ENCODE results near the gene TDO2. TPM values are rescaled to one million over a fixed set of nuclear protein-coding genes. Genes with fewer than 3 reads are reported as not detected.

TDO2 gene
- total RNA-seq, 1 experiment from 2014 or later = not detected

GRCh38 chr4:155935389-155935986, 32.0 kb downstream of the TDO2 start:
- Histone ChIP-seq H3K79me2 (ENCODE audit: low read length) (no peaks in the 10 kb centered on the region), H3K36me3 (ENCODE audit: low read depth, low read length) (no peaks in the 10 kb centered on the region), H3K4me3 (ENCODE audit: low read length) (no peak overlapping the region), H3F3A (ENCODE audit: low read length, unreplicated experiment) (no peaks in the 10 kb centered on the region), H3K27ac (ENCODE audit: low read length) (no peak overlapping the region), H3K27me3 (ENCODE audit: low read length) (no peaks in the 10 kb centered on the region), H3K9me2 (replicated peaks; ENCODE audit: low read length) (no peaks in the 10 kb centered on the region), H3K4me2 (ENCODE audit: low read length) (no peak overlapping the region), H4K20me1 (ENCODE audit: low read length) (no peaks in the 10 kb centered on the region), H3K9ac (ENCODE audit: low read length) (no peak overlapping the region), H2AFZ (ENCODE audit: low read length) (no peak overlapping the region), H3K4me1 (ENCODE audit: insufficient read depth, low read length) (no peaks in the 10 kb centered on the region), H3K9me3 (ENCODE audit: low read length) (no peaks in the 10 kb centered on the region)
- POLR2A ChIA-PET (ENCODE audit: unreplicated experiment) = no interaction called here
- BruUV-seq (replicated peaks) = no TSS peak
- CTCF ChIA-PET = no interaction called here
- no peak for ATAC-seq
- DNase-seq = no peak
- TF ChIP-seq EZH2phosphoT487 (IDR thresholded peaks at IDR 0.05; ENCODE audit: borderline replicate concordance, low read length) (no peak), EZH2 (IDR thresholded peaks at IDR 0.05; ENCODE audit: low read length, unreplicated experiment) (no peak)
- TF ChIP-seq, protein P1, sequence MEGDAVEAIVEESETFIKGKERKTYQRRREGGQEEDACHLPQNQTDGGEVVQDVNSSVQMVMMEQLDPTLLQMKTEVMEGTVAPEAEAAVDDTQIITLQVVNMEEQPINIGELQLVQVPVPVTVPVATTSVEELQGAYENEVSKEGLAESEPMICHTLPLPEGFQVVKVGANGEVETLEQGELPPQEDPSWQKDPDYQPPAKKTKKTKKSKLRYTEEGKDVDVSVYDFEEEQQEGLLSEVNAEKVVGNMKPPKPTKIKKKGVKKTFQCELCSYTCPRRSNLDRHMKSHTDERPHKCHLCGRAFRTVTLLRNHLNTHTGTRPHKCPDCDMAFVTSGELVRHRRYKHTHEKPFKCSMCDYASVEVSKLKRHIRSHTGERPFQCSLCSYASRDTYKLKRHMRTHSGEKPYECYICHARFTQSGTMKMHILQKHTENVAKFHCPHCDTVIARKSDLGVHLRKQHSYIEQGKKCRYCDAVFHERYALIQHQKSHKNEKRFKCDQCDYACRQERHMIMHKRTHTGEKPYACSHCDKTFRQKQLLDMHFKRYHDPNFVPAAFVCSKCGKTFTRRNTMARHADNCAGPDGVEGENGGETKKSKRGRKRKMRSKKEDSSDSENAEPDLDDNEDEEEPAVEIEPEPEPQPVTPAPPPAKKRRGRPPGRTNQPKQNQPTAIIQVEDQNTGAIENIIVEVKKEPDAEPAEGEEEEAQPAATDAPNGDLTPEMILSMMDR (conservative IDR thresholded peaks at IDR 0.05; ENCODE audit: low read depth, low read length) = no peak
- intact Hi-C loops (cut with micrococcal nuclease) = no loop called here

DNA sequence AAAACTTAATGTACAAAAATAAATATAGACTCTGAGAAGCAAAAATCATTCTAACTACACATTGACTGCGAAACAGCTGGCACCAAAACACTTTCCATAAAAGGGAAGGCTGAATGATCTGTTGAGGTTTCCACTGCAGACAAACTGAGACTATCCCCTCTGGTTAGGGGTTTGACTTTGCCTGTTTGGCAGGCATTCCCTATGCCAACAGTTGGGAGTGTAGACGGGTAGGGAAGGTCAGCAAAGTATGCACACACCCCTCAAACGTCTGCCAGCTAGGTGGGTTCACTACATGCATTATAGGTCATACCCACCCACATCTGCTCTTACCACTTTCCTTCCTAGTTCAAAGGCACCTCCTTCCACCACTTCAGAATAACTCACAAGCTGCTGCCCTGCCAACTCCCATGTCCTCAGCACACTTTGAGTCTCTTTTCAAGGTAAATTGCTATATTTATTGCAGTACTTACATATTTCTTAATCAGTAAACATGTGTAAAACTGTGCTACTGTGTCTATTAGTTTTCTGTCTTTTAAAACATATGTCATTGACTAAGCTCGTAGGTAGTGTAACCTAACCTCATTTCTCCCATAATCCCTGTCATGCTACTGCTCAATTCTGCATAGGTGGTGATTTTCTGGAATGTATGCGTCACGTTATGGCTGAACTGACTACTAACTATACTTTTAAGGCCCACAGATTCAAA, 37.7 kb downstream of the TDO2 start:
- ChIA-PET POLR2A (ENCODE audit: unreplicated experiment) (no interaction called here), CTCF (no interaction called here)
- no peak overlapping the region for H3K4me2 ChIP-seq (ENCODE audit: low read length)
- H2AFZ ChIP-seq (ENCODE audit: low read length) = no peak overlapping the region
- no peaks in the 10 kb centered on the region for H3F3A ChIP-seq (ENCODE audit: low read length, unreplicated experiment)
- no peak overlapping the region for H3K27ac ChIP-seq (ENCODE audit: low read length)
- no peaks in the 10 kb centered on the region for H3K27me3 ChIP-seq (ENCODE audit: low read length)
- H3K9me2 ChIP-seq (replicated peaks; ENCODE audit: low read length) = no peaks in the 10 kb centered on the region
- no peak overlapping the region for H3K9ac ChIP-seq (ENCODE audit: low read length)
- TF ChIP-seq, protein P1 (conservative IDR thresholded peaks at IDR 0.05; ENCODE audit: low read depth, low read length) = no peak
- TF ChIP-seq EZH2 (IDR thresholded peaks at IDR 0.05; ENCODE audit: low read length, unreplicated experiment) (no peak), EZH2phosphoT487 (IDR thresholded peaks at IDR 0.05; ENCODE audit: borderline replicate concordance, low read length) (no peak)
- DNase-seq (no peak), ATAC-seq (no peak)
- no peaks in the 10 kb centered on the region for H3K4me1 ChIP-seq (ENCODE audit: insufficient read depth, low read length)
- H3K4me3 ChIP-seq (ENCODE audit: low read length) = no peak overlapping the region
- intact Hi-C loops (cut with micrococcal nuclease) = no loop called here
- no peaks in the 10 kb centered on the region for H3K36me3 ChIP-seq (ENCODE audit: low read depth, low read length)
- no TSS peak for BruUV-seq (replicated peaks)
- no peaks in the 10 kb centered on the region for H4K20me1 ChIP-seq (ENCODE audit: low read length)
- H3K79me2 ChIP-seq (ENCODE audit: low read length) = no peaks in the 10 kb centered on the region
- H3K9me3 ChIP-seq (ENCODE audit: low read length) = no peaks in the 10 kb centered on the region

DNA sequence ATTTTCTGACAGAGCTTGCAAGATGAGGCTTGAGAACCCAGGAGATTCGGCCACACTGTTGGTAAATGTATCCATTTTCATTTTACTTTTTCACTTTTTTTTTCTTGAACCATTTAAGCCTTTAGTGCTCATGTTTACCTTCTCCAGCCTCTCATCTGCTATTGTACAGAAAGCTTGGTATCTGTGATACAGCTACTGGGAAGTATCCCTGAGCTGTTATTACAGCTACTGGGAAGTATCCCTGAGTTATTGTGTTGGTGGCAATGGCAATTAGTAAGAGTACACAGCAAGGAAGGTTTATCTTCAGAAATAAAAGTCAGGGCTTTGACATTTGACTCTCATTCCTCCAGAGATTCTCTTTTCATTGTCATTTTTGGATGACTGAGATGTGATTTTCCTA, 38.3 kb downstream of the TDO2 start:
- CTCF ChIA-PET = no interaction called here
- Histone ChIP-seq H3K4me3 (ENCODE audit: low read length) (no peak overlapping the region), H3K4me2 (ENCODE audit: low read length) (no peak overlapping the region), H3K9ac (ENCODE audit: low read length) (no peak overlapping the region), H3K36me3 (ENCODE audit: low read depth, low read length) (no peaks in the 10 kb centered on the region), H2AFZ (ENCODE audit: low read length) (no peak overlapping the region), H3K79me2 (ENCODE audit: low read length) (no peaks in the 10 kb centered on the region), H3F3A (ENCODE audit: low read length, unreplicated experiment) (no peaks in the 10 kb centered on the region), H3K27me3 (ENCODE audit: low read length) (no peaks in the 10 kb centered on the region), H3K27ac (ENCODE audit: low read length) (no peak overlapping the region), H3K4me1 (ENCODE audit: insufficient read depth, low read length) (no peaks in the 10 kb centered on the region), H4K20me1 (ENCODE audit: low read length) (no peaks in the 10 kb centered on the region), H3K9me2 (replicated peaks; ENCODE audit: low read length) (no peaks in the 10 kb centered on the region), H3K9me3 (ENCODE audit: low read length) (no peaks in the 10 kb centered on the region)
- POLR2A ChIA-PET (ENCODE audit: unreplicated experiment) = no interaction called here
- DNase-seq (no peak), ATAC-seq (no peak)
- no TSS peak for BruUV-seq (replicated peaks)
- intact Hi-C loops (cut with micrococcal nuclease) = no loop called here
- TF ChIP-seq EZH2phosphoT487 (IDR thresholded peaks at IDR 0.05; ENCODE audit: borderline replicate concordance, low read length) = no peak
- no peak for TF ChIP-seq EZH2 (IDR thresholded peaks at IDR 0.05; ENCODE audit: low read length, unreplicated experiment)
- TF ChIP-seq, protein P1 (conservative IDR thresholded peaks at IDR 0.05; ENCODE audit: low read depth, low read length) = no peak

Measured in PC-3 (cell line).